ENCODE measurements around the gene GRB10.

- TF ChIP-seq SP1 (IDR thresholded peaks at IDR 0.05; ENCODE audit: low read depth, low read length), result no peak
- no peak for TF ChIP-seq CBX8 (IDR thresholded peaks at IDR 0.05; ENCODE audit: borderline replicate concordance, low read depth, low read length)
Observed at GRCh38 chr7:50704844-50705243, 77.9 kb downstream of the GRB10 start.

All from H1 (cell line).